Measurements from ENCODE around the gene CABP7.

CABP7 gene

GRCh38 chr22:29723766-29724165 is 4.0 kb downstream of the CABP7 start:
- no peak for DNase-seq (ENCODE audit: low read depth)

- no peak for DNase-seq (ENCODE audit: low read depth)
These were observed 5.0 kb downstream of the CABP7 start for GRCh38 chr22:29724843-29725242.

GRCh38 chr22:29726106-29726505 is 6.3 kb downstream of the CABP7 start:
- no peak for DNase-seq (ENCODE audit: low read depth)

GRCh38 chr22:29726512-29727130 is 6.8 kb downstream of the CABP7 start:
- no peak for DNase-seq (ENCODE audit: low read depth)

- DNase-seq (ENCODE audit: low read depth), result no peak
These were observed 7.3 kb downstream of the CABP7 start for GRCh38 chr22:29727131-29727523.

- DNase-seq (ENCODE audit: low read depth), result no peak
These were observed 9.4 kb downstream of the CABP7 start for GRCh38 chr22:29729161-29729560.

GRCh38 chr22:29731058-29731850 is 11.5 kb downstream of the CABP7 start:
- no peak for DNase-seq (ENCODE audit: low read depth)

- no peak for DNase-seq (ENCODE audit: low read depth)
These were observed 13.1 kb downstream of the CABP7 start for GRCh38 chr22:29732883-29733282.

- DNase-seq (ENCODE audit: low read depth), result no peak
These were observed 13.8 kb downstream of the CABP7 start for GRCh38 chr22:29733362-29734201.

- DNase-seq (ENCODE audit: low read depth), result no peak
These were observed 14.6 kb downstream of the CABP7 start for GRCh38 chr22:29734406-29734805.

- no peak for DNase-seq (ENCODE audit: low read depth)
These were observed 15.0 kb downstream of the CABP7 start for GRCh38 chr22:29734838-29735237.

GRCh38 chr22:29735416-29735815 is 15.6 kb downstream of the CABP7 start:
- no peak for DNase-seq (ENCODE audit: low read depth)

- no peak for DNase-seq (ENCODE audit: low read depth)
These were observed 17.7 kb downstream of the CABP7 start for GRCh38 chr22:29737251-29738117.

GRCh38 chr22:29738118-29738815 is 18.5 kb downstream of the CABP7 start:
- no peak for DNase-seq (ENCODE audit: low read depth)

- DNase-seq (ENCODE audit: low read depth), result no peak
These were observed 19.6 kb downstream of the CABP7 start for GRCh38 chr22:29739346-29739875.

- DNase-seq (ENCODE audit: low read depth), result no peak
These were observed 20.4 kb downstream of the CABP7 start for GRCh38 chr22:29740216-29740615.

GRCh38 chr22:29741926-29742325 is 22.1 kb downstream of the CABP7 start:
- no peak for DNase-seq (ENCODE audit: low read depth)

- no peak for DNase-seq (ENCODE audit: low read depth)
These were observed 22.5 kb downstream of the CABP7 start for GRCh38 chr22:29742326-29742725.

GRCh38 chr22:29744902-29745301 is 25.1 kb downstream of the CABP7 start:
- no peak for DNase-seq (ENCODE audit: low read depth)

- no peak for DNase-seq (ENCODE audit: low read depth)
These were observed 28.0 kb downstream of the CABP7 start for GRCh38 chr22:29747832-29748231.
